Psoas muscle (tissue), 8 donors: Measurements from ENCODE around the gene FTSJ3. TPM values are rescaled to one million over a fixed set of nuclear protein-coding genes. Genes with fewer than 3 reads are reported as not detected.

Experiments used
- ATAC-seq, 4 donors: fragments of 200-7000 bp; cut with Tn5 transposase; one replicate each; pipeline ENCODE4 v1.9.1; 2020; ENCODE audit warnings: moderate library complexity in 3 of 4, mild to moderate bottlenecking in 2 of 4
- DNase-seq, 2 donors: peaks; one replicate each; pipeline ENCODE4 v3.0.0-alpha.2; 2020
- H3K27ac ChIP-seq: fragments of 200-600 bp; one replicate; pipeline ENCODE4 v1.8.0; 2022
- H3K27me3 ChIP-seq, 3 donors: fragments of 200-600 bp in 1 of 3; one replicate each; pipeline versions ENCODE4 v1.6.1 to v1.8.0; 2013 to 2022; ENCODE audit warnings: low read length in 2 of 3, mild to moderate bottlenecking in 2 of 3, moderate library complexity in 1 of 3; ENCODE audit not compliant: insufficient read depth in 3 of 3
- H3K36me3 ChIP-seq, 2 donors: fragments of 200-600 bp in 1 of 2; one replicate each; pipeline versions ENCODE4 v1.6.1 to v1.8.0; 2013 to 2022; ENCODE audit warnings: low read depth in 1 of 2, mild to moderate bottlenecking in 1 of 2, moderate library complexity in 1 of 2; ENCODE audit not compliant: insufficient read depth in 1 of 2
- H3K4me1 ChIP-seq: fragments of 200-600 bp; one replicate; pipeline ENCODE4 v1.8.0; 2022
- H3K4me3 ChIP-seq: fragments of 200-600 bp; one replicate; pipeline ENCODE4 v1.8.0; 2022; ENCODE audit warnings: mild to moderate bottlenecking
- H3K9me3 ChIP-seq: fragments of 200-600 bp; one replicate; pipeline ENCODE4 v1.8.0; 2022
- WGBS, 3 donors: extraction: QIAGEN DNeasy Blood & Tissue Kit; methylation state at CpG; one replicate each; pipeline versions ENCODE4 v1.1.6 to v1.1.7; 2013; 5-methylcytosine and 5-hydroxymethylcytosine counted together
- intact Hi-C, 2 donors: fragments of 100-400 bp; cut with DNase I; formaldehyde crosslinking; loops; one replicate each; pipeline versions ENCODE4 v1.11.0 to v1.14.2; 2022
- polyA plus RNA-seq, 3 donors: library from polyadenylated mRNA; stranded (reverse); fragments of 200-250 nt; gene quantifications; one replicate each; pipeline ENCODE4 v1.2.3, GENCODE V29; 2013
- total RNA-seq, 4 donors: library from RNA; stranded (reverse); fragmentation: NEBNext Ultra II Directional in 2 of 4; extraction: Animal tissue kit (Norgen Biotek cat#: 25700) in 2 of 4; gene quantifications; one replicate each; pipeline versions ENCODE4 v1.2.1 to v1.2.4, GENCODE V29; 2021 to 2023
- TF ChIP-seq, protein P1 (sequence below): fragments of 200-600 bp; IDR thresholded peaks from one replicate; pipeline ENCODE4 v1.8.0; 2022; ENCODE audit warnings: antibody characterized with exemption
- donor health status: healthy with polysubstance abuse.
- donor health status: DM: no; HTN: no; CAD: no; lungs with moderate emphysema.
- donor health status: Bipolar disorder and iron deficiency.
- donor health status: healthy.
- donor health status: DM: yes; HTN: yes; CAD: no.
- donor health status: DM: no; HTN: no; CAD: no.
- donor health status: DM: no; HTN: no; CAD: no.
- donor health status: DM: yes; HTN: yes; CAD: no.

The FTSJ3 gene
- total and polyA plus RNA-seq, 7 donors, result 14.4 to 41.9 (median 25.1) TPM

DNA sequence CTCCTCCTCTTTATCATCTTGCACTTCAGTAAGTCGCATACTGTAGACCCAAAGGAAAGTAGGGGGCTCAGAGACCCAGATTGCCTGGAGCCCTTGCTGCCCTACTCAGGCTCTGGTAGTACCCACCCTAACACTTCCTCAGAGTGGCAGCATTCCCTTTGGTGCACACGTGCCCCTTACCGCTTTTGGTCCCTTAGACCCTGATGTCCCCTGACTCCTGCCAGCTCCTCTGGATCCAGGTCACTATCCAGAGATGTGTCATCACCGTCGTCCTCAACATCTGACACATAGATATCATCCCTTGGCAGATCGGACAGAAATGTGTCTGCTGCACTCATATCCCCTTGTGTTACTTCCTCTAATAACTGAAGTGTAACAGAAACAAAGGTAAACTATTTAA, 5.7 kb downstream of the FTSJ3 start:
- ATAC-seq, result peak; percentile 26 to 70 (median 66)
- no peak overlapping the region for H3K4me3 ChIP-seq
- TF ChIP-seq, protein P1, sequence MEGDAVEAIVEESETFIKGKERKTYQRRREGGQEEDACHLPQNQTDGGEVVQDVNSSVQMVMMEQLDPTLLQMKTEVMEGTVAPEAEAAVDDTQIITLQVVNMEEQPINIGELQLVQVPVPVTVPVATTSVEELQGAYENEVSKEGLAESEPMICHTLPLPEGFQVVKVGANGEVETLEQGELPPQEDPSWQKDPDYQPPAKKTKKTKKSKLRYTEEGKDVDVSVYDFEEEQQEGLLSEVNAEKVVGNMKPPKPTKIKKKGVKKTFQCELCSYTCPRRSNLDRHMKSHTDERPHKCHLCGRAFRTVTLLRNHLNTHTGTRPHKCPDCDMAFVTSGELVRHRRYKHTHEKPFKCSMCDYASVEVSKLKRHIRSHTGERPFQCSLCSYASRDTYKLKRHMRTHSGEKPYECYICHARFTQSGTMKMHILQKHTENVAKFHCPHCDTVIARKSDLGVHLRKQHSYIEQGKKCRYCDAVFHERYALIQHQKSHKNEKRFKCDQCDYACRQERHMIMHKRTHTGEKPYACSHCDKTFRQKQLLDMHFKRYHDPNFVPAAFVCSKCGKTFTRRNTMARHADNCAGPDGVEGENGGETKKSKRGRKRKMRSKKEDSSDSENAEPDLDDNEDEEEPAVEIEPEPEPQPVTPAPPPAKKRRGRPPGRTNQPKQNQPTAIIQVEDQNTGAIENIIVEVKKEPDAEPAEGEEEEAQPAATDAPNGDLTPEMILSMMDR, result no peak
- H3K27ac ChIP-seq, result peak overlapping the region; percentile 39
- peaks cover 13% of the 10 kb centered on the region for H3K4me1 ChIP-seq
- H3K9me3 ChIP-seq, result no peaks in the 10 kb centered on the region
- H3K27me3 ChIP-seq, result no peaks in the 10 kb centered on the region
- H3K36me3 ChIP-seq, result peaks cover 24 to 93% of the 10 kb centered on the region in 2 donors
- no peak for DNase-seq
- intact Hi-C loops, result loop anchor here in 1 of 2 donors (5.0 kb wide), 1 partner anchor 45 kb away; no protein-coding TSS in a partner anchor
- whole genome bisulfite sequencing, 3 donors, result 39 to 64% (median 44%) methylated on average over 6 of the region's 6 CpGs

DNA sequence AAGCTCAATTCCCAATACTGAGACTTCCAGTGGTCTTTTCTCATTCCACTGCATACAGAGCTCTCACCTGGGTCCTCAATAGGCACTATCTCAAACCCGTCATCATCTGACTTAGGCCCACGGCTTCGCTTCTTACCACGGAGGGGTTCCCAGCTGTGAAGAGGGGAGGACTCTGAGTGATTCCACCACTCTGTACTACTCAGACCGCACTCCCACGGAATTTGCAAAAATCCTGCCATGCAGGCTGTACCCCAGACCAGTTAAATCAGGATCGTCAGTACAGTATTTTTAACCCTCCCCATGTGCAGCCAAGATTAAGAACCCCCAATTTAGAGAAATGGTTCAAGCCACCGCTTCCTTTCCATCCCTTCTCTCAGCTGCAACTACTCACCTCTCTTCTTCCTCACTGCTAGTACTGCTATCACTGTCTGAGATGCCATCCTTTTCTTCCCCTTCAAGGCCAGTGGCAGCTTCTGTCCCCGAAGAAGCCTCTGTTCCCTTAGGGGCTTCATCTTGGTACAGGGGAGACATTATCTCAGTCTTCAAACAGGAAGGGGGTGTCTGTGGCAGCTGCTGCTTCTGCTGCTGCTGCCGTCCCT, 6.4 kb downstream of the FTSJ3 start:
- no peaks in the 10 kb centered on the region for H3K9me3 ChIP-seq
- ATAC-seq, result peak in 1 of 4 donors; percentile 1
- H3K27ac ChIP-seq, result no peak overlapping the region
- WGBS, 3 donors, result 76 to 83% (median 78%) methylated on average over 10 of the region's 10 CpGs
- TF ChIP-seq, protein P1, result no peak
- H3K27me3 ChIP-seq, result no peaks in the 10 kb centered on the region
- no peak for DNase-seq
- H3K4me3 ChIP-seq, result no peak overlapping the region
- H3K36me3 ChIP-seq, result peaks cover 25 to 100% of the 10 kb centered on the region in 2 donors
- intact Hi-C loops, result loop anchor here in 1 of 2 donors (5.0 kb wide), 1 partner anchor 44 kb away; no protein-coding TSS in a partner anchor
- peaks cover 10% of the 10 kb centered on the region for H3K4me1 ChIP-seq

DNA sequence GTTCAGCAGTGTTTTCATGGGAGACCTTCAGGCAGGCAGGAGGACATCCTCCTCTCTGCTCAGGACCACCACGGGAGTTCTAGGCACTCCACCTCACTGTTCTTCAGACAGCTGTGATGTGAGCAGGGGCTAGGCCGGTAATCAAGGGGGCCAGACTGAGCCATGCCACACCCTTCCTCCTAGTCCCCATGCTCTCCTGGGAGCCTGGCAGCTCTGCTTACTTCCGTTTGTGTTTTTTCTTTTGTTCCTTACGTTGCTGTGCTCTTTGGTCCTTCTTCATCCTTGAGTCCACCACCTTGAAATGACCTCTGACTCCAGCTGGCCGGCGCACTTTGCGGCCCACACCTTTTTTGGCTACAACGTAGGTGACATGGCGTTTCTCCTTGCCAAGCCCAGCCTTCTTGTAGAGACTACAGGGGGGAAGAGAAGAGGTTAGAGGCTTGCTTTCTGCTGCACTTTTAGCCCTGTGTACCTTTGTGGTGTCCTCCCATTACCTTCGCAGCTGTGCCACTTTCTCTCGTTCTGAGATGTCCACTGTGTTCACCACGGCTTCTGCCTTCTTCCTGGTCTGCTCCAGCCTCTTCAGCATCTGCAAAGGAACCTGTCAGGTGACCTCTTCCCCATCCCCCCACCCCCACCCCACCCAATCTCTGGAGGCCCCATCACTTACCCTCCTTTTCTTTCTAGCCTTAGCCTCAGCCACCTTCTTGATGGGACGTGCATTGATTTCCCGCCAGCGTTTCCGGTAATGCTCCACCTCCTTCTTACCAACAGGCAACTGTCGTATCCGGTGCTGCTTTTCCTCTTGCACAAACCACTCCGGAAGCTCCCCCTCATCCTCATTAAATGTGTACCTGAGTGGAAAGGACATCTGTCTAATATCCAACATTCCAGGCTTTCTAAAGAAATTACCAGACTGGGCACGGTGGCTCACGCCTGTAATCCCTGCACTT, 7.6 kb downstream of the FTSJ3 start:
- peak in 2 of 4 donors; percentile 6 to 13 for ATAC-seq
- H3K27ac ChIP-seq, result no peak overlapping the region
- intact Hi-C loops, result loop anchor here (5.0 to 10.0 kb wide), 4 partner anchors 43 to 73 kb away; no protein-coding TSS in a partner anchor

DNA sequence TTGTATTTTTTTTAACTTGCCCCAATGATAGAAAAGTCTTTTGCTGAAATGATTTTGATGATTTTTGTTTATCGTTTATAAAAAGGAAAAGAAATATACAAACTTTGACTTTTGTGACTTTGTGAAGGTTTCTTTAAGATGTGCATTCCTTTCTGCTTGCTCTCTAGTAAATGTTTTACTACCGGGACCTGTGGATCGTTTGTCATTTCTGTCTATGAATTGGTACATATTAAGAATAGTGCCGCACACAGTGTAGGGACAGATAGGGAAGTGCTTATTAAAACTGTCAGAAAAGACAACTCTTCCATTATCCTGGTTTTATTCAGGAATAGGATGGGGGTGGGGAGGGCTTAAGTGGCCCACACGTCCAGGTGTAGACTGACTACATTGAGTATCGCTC, 8.3 kb downstream of the FTSJ3 start:
- H3K9me3 ChIP-seq, result no peaks in the 10 kb centered on the region
- TF ChIP-seq, protein P1, result no peak
- no peak for DNase-seq
- intact Hi-C loops, result loop anchor here (5.0 to 10.0 kb wide), 3 partner anchors 57 to 72 kb away; no protein-coding TSS in a partner anchor
- peaks cover 21 to 100% of the 10 kb centered on the region in 2 donors for H3K36me3 ChIP-seq
- H3K4me1 ChIP-seq, result peaks cover 6% of the 10 kb centered on the region
- ATAC-seq, result no peak
- no peaks in the 10 kb centered on the region for H3K27me3 ChIP-seq
- H3K4me3 ChIP-seq, result no peak overlapping the region
- whole genome bisulfite sequencing, 3 donors, result 63 to 76% (median 67%) methylated on average over 6 of the region's 6 CpGs
- H3K27ac ChIP-seq, result no peak overlapping the region

More for the DNA sequence above, 7.6 kb downstream of the FTSJ3 start:
- H3K9me3 ChIP-seq, result no peaks in the 10 kb centered on the region
- H3K27me3 ChIP-seq, result no peaks in the 10 kb centered on the region
- no peak for DNase-seq
- peaks cover 6% of the 10 kb centered on the region for H3K4me1 ChIP-seq
- no peak overlapping the region for H3K4me3 ChIP-seq
- TF ChIP-seq, protein P1, result no peak
- peaks cover 25 to 100% of the 10 kb centered on the region in 2 donors for H3K36me3 ChIP-seq
- WGBS, 3 donors, result 57 to 64% (median 58%) methylated on average over 21 of the region's 21 CpGs
